ENCODE data around the gene KDM5B.

Gene KDM5B

DNA sequence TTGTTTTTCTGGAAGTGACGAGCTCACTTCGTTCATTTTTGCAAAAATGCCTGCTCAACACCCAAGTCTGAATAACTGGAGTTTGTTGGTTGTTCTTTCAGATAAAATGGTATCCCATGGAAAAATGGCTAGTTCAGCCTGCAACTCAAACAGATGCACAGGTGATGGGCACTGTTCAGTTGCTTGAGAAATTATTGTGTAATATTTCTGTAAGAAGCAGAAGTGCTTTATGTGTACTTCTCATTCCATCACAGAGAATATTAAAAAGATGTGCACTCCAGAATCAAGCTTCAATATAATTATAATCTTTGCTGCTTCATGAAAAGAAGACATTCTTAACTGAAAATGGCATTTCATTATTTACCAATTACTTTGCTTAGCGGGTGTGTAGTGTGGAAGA, 107.0 kb downstream of the KDM5B start (continued):
- TF ChIP-seq, protein P1, sequence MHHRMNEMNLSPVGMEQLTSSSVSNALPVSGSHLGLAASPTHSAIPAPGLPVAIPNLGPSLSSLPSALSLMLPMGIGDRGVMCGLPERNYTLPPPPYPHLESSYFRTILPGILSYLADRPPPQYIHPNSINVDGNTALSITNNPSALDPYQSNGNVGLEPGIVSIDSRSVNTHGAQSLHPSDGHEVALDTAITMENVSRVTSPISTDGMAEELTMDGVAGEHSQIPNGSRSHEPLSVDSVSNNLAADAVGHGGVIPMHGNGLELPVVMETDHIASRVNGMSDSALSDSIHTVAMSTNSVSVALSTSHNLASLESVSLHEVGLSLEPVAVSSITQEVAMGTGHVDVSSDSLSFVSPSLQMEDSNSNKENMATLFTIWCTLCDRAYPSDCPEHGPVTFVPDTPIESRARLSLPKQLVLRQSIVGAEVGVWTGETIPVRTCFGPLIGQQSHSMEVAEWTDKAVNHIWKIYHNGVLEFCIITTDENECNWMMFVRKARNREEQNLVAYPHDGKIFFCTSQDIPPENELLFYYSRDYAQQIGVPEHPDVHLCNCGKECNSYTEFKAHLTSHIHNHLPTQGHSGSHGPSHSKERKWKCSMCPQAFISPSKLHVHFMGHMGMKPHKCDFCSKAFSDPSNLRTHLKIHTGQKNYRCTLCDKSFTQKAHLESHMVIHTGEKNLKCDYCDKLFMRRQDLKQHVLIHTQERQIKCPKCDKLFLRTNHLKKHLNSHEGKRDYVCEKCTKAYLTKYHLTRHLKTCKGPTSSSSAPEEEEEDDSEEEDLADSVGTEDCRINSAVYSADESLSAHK (tag by site-specific recombination; IDR thresholded peaks at IDR 0.05) = no peak
- TF ChIP-seq ZNF596 (tag by site-specific recombination; IDR thresholded peaks at IDR 0.05) = no peak
- TF ChIP-seq ZNF707 (tag by site-specific recombination; IDR thresholded peaks at IDR 0.05) = no peak
- no peak for TF ChIP-seq ZNF529 (tag by site-specific recombination; IDR thresholded peaks at IDR 0.05; ENCODE audit: insufficient replicate concordance)
- no peak for TF ChIP-seq ZNF10 (tag by site-specific recombination; IDR thresholded peaks at IDR 0.05)
- TF ChIP-seq ZNF214 (tag by site-specific recombination; IDR thresholded peaks at IDR 0.05; ENCODE audit: borderline replicate concordance) = no peak
- no peak for TF ChIP-seq ZNF239 (tag by site-specific recombination; IDR thresholded peaks at IDR 0.05)
- no peak for TF ChIP-seq SETDB1 (IDR thresholded peaks at IDR 0.05; ENCODE audit: insufficient read length, low read length)
- TF ChIP-seq ZNF670 (tag by site-specific recombination; IDR thresholded peaks at IDR 0.05; ENCODE audit: low read depth) = no peak
- TF ChIP-seq ZNF248 (tag by site-specific recombination; IDR thresholded peaks at IDR 0.05) = no peak

DNA sequence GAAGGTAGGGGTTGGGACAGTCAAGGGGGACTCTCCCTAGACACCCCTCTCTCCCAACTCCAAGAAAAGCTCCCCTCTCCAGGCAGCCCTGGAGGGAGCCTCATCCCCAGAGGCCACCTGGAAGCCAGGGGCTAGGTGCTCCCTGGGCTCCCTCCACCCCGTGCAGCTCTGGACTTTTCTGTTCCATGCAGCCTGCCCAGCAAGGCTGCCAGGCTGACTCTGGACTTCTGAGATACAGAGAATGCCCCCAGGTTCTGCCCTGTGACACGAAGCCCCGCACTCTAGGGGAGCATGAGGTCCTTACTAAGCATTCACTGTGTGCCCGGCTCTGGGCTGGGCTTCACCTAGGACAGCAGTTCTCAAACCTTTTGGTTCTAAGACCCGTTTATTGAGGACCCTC, 108.2 kb downstream of the KDM5B start:
- Histone ChIP-seq H3K27ac (ENCODE audit: extremely low read depth, low read depth, low read length) (no peak overlapping the region), H3K4me1 (ENCODE audit: control insufficient read depth, insufficient read depth, low read length) (no peaks in the 10 kb centered on the region), H3K4me3 (ENCODE audit: low read depth, low read length) (no peak overlapping the region), H3K9me3 (ENCODE audit: control insufficient read depth, insufficient read depth, low read depth, low read length) (no peaks in the 10 kb centered on the region), H3K36me3 (ENCODE audit: control insufficient read depth in 2 of 2, insufficient read depth in 1 of 2, low read length in 2 of 2) (no peaks in the 10 kb centered on the region)
- CTCF ChIA-PET = interaction anchor here (1.3 kb wide), 1 partner anchor 40 kb away, joined by 3 read pairs; no protein-coding TSS in a partner anchor
- POLR2A ChIA-PET = no interaction called here
- TF ChIP-seq, protein P2, sequence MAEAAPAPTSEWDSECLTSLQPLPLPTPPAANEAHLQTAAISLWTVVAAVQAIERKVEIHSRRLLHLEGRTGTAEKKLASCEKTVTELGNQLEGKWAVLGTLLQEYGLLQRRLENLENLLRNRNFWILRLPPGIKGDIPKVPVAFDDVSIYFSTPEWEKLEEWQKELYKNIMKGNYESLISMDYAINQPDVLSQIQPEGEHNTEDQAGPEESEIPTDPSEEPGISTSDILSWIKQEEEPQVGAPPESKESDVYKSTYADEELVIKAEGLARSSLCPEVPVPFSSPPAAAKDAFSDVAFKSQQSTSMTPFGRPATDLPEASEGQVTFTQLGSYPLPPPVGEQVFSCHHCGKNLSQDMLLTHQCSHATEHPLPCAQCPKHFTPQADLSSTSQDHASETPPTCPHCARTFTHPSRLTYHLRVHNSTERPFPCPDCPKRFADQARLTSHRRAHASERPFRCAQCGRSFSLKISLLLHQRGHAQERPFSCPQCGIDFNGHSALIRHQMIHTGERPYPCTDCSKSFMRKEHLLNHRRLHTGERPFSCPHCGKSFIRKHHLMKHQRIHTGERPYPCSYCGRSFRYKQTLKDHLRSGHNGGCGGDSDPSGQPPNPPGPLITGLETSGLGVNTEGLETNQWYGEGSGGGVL (tag by site-specific recombination; IDR thresholded peaks at IDR 0.05) = no peak
- TF ChIP-seq ZNF571 (tag by site-specific recombination; IDR thresholded peaks at IDR 0.05) (no peak), BCL11A (tag by site-specific recombination; IDR thresholded peaks at IDR 0.05; ENCODE audit: low read depth) (no peak), GLI4 (tag by site-specific recombination; IDR thresholded peaks at IDR 0.05) (no peak), ZFP69B (tag by site-specific recombination; IDR thresholded peaks at IDR 0.05) (no peak), SALL2 (tag by site-specific recombination; IDR thresholded peaks at IDR 0.05; ENCODE audit: borderline replicate concordance) (no peak), ZXDB (tag by site-specific recombination; IDR thresholded peaks at IDR 0.05) (no peak), ZNF501 (tag by site-specific recombination; IDR thresholded peaks at IDR 0.05) (no peak), ZNF133 (tag by site-specific recombination; IDR thresholded peaks at IDR 0.05) (no peak), ZNF23 (tag by site-specific recombination; IDR thresholded peaks at IDR 0.05; ENCODE audit: borderline replicate concordance) (no peak), TCF7L2 (IDR thresholded peaks at IDR 0.05; ENCODE audit: borderline replicate concordance, low read depth, low read length) (no peak)
- TF ChIP-seq, protein P3, sequence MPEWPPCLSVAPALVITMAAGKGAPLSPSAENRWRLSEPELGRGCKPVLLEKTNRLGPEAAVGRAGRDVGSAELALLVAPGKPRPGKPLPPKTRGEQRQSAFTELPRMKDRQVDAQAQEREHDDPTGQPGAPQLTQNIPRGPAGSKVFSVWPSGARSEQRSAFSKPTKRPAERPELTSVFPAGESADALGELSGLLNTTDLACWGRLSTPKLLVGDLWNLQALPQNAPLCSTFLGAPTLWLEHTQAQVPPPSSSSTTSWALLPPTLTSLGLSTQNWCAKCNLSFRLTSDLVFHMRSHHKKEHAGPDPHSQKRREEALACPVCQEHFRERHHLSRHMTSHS (tag by site-specific recombination; IDR thresholded peaks at IDR 0.05) = no peak
- TF ChIP-seq, protein P4, sequence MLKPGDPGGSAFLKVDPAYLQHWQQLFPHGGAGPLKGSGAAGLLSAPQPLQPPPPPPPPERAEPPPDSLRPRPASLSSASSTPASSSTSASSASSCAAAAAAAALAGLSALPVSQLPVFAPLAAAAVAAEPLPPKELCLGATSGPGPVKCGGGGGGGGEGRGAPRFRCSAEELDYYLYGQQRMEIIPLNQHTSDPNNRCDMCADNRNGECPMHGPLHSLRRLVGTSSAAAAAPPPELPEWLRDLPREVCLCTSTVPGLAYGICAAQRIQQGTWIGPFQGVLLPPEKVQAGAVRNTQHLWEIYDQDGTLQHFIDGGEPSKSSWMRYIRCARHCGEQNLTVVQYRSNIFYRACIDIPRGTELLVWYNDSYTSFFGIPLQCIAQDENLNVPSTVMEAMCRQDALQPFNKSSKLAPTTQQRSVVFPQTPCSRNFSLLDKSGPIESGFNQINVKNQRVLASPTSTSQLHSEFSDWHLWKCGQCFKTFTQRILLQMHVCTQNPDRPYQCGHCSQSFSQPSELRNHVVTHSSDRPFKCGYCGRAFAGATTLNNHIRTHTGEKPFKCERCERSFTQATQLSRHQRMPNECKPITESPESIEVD (tag by site-specific recombination; IDR thresholded peaks at IDR 0.05) = no peak
- TF ChIP-seq, protein P5, sequence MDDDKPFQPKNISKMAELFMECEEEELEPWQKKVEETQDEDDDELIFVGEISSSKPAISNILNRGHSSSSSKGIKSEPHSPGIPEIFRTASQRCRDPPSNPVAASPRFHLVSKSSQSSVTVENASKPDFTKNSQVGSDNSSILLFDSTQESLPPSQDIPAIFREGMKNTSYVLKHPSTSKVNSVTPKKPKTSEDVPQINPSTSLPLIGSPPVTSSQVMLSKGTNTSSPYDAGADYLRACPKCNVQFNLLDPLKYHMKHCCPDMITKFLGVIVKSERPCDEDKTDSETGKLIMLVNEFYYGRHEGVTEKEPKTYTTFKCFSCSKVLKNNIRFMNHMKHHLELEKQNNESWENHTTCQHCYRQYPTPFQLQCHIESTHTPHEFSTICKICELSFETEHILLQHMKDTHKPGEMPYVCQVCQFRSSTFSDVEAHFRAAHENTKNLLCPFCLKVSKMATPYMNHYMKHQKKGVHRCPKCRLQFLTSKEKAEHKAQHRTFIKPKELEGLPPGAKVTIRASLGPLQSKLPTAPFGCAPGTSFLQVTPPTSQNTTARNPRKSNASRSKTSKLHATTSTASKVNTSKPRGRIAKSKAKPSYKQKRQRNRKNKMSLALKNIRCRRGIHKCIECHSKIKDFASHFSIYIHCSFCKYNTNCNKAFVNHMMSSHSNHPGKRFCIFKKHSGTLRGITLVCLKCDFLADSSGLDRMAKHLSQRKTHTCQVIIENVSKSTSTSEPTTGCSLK (tag by site-specific recombination; IDR thresholded peaks at IDR 0.05) = no peak
- TF ChIP-seq, protein P6, sequence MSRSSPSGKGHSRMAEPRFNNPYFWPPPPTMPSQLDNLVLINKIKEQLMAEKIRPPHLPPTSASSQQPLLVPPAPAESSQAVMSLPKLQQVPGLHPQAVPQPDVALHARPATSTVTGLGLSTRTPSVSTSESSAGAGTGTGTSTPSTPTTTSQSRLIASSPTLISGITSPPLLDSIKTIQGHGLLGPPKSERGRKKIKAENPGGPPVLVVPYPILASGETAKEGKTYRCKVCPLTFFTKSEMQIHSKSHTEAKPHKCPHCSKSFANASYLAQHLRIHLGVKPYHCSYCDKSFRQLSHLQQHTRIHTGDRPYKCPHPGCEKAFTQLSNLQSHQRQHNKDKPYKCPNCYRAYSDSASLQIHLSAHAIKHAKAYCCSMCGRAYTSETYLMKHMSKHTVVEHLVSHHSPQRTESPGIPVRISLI (tag by site-specific recombination; IDR thresholded peaks at IDR 0.05) = no peak
- TF ChIP-seq, protein P7, sequence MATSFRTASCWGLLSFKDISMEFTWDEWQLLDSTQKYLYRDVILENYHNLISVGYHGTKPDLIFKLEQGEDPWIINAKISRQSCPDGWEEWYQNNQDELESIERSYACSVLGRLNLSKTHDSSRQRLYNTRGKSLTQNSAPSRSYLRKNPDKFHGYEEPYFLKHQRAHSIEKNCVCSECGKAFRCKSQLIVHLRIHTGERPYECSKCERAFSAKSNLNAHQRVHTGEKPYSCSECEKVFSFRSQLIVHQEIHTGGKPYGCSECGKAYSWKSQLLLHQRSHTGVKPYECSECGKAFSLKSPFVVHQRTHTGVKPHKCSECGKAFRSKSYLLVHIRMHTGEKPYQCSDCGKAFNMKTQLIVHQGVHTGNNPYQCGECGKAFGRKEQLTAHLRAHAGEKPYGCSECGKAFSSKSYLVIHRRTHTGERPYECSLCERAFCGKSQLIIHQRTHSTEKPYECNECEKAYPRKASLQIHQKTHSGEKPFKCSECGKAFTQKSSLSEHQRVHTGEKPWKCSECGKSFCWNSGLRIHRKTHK (tag by site-specific recombination; IDR thresholded peaks at IDR 0.05) = no peak

Data from HEK293 (cell line).